ENCODE results near the gene ADAMTSL1. TPM values are rescaled to one million over a fixed set of nuclear protein-coding genes. Genes with fewer than 3 reads are reported as not detected.

The ADAMTSL1 gene
- polyA plus RNA-seq, 3 donors = 12.1 to 18.2 (median 14.2) TPM

- DNase-seq (ENCODE audit: extremely low read depth in 1 of 11, low read depth in 9 of 11, low spot score in 4 of 11) = no peak
Observed at GRCh38 chr9:18891946-18892670, 418.2 kb downstream of the ADAMTSL1 start.

DNA sequence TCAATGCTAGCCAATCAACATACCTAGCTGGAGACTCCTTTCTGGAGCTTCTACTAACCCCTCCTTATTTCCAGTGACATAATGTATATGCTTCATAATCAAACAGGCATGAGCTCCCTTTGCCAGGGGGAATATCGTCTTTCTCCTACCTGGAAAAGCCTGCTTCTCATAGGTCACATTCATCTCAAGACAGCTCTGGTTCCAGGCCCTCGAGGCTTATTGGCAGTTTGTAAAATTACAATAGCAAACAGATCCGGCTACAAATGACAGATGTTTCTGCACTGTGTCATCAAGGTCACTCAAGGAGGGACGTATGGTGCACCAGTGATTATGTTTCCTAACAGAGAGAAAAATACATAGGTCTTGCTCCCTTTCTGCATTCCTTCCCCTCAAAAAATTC lies 419.1 kb downstream of the ADAMTSL1 start:
- DNase-seq (ENCODE audit: extremely low read depth in 1 of 11, low read depth in 9 of 11, low spot score in 4 of 11) = no peak

GRCh38 chr9:18893491-18893890 lies 419.5 kb downstream of the ADAMTSL1 start:
- DNase-seq (ENCODE audit: extremely low read depth in 1 of 11, low read depth in 9 of 11, low spot score in 4 of 11) = no peak

- no peak for DNase-seq (ENCODE audit: extremely low read depth in 1 of 11, low read depth in 9 of 11, low spot score in 4 of 11)
Observed at GRCh38 chr9:18896004-18896403, 422.1 kb downstream of the ADAMTSL1 start.

DNA sequence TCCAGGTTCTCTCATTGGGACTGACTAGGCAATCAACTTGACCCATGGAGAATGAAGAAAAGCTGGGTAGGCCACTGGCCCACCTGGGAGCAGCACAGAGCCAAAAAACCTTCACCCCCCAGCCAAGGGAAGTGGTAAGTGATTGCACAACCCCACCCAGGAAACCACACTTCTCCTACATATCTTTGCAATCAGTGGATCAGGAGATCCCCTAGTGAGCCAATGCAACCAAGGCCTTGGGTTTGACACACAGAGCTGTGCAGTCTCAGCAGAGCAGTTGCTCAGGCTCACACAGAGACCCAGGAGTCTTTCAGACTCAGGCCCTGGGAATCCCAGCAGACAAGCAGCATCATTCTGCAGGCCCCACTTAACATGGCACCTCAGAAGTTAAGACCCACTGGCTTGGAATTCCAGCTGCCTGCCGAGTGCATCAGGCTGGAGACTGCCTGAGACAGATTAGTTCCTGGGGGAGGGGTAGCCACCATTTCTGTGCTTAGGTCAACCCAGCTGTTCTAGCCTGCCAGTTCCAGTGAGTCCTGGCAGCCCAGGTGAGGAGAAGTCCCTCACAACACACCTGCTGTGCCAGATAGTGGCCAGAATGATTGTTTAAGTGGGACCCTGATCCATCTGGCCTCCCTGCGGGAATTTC lies 422.7 kb downstream of the ADAMTSL1 start:
- no peak for DNase-seq (ENCODE audit: extremely low read depth in 1 of 11, low read depth in 9 of 11, low spot score in 4 of 11)

DNA sequence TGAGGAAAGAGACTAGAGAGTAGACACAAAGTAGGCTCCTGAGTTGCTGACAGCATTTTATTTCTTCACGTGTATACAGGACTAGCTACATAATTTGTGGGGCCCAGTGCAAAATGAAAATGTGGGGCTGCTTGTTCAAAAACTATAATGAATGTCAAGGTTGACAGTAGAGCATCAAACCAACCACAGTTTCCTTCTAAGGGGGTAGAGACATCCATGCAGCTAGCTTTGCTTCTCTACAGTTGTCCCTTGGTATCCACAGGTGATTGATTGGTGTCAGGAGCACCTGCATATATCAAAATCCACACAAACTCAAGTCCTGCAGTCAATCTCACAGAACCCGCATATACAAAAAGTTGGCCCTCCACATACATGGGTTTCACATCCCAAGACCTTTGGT lies 429.5 kb downstream of the ADAMTSL1 start:
- DNase-seq (ENCODE audit: extremely low read depth in 1 of 11, low read depth in 9 of 11, low spot score in 4 of 11) = no peak

DNA sequence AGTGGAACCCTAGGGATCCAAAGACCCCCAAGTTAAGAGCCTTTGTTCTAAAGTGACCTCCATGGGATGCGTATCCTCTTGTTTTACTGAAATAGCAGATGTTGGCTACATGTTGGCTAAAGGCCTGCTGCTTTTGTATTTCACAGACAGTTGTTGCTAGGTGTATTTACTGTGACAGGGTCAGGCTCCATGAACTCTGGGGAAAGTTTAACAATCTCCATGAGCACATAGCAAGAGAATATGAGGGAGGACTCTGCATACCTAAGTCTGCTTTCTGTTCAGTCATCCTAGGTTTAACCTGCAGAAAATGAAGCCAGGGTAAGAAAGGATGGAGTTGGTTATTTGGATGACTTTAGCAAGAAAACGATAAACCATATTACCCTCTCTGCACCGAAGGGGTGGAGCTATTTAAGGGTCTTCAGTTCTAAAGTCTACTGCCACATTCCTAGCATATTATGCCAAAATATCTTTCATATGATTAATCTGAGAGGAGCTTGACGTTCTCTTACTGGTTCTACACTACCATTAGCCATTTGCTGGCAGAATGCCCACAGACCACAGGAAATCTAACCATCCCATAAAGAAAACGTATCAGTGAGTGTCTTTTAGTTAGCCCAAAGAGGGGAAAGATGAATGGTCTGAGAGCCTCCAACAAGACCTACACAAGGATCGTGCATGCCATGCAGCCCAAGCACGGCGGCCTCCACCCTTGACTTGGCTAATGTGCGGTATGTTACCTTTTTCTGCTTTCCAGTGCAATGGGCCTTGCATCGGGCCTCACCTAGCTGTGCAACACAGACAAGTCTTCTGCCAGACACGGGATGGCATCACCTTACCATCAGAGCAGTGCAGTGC lies 431.3 kb downstream of the ADAMTSL1 start:
- DNase-seq (ENCODE audit: extremely low read depth in 1 of 11, low read depth in 9 of 11, low spot score in 4 of 11) = peak in 2 of 11 donors; percentile 15 to 17

- DNase-seq (ENCODE audit: extremely low read depth in 1 of 11, low read depth in 9 of 11, low spot score in 4 of 11) = no peak
Observed at GRCh38 chr9:18905883-18906629, 432.1 kb downstream of the ADAMTSL1 start.

DNA sequence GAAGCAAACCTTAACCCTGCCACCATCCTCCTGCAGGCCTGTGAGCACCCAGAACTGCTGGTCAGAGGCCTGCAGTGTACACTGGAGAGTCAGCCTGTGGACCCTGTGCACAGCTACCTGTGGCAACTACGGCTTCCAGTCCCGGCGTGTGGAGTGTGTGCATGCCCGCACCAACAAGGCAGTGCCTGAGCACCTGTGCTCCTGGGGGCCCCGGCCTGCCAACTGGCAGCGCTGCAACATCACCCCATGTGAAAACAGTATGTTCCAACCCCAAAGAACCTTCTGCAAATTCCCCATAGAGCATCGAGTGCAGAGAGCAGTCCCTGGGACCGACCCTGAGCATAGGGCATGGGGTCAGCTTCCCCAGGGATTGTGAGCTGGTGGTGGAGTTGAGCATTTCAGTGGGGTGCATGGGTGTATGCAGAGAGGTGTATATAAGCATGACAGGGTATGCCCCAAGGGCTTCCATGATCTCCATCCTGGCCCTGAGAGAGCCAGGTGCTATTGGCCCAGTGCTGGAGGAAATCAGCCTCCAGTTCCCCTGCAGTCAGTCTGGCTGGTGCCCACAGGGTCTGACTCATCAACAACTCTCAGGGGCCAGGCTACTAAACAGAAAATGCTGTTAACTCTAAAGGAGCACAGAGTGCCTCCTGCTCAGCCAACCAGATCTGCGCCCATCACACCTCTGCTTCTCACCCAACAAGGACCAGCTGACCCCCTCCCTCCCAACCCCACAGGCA lies 432.9 kb downstream of the ADAMTSL1 start:
- no peak for DNase-seq (ENCODE audit: extremely low read depth in 1 of 11, low read depth in 9 of 11, low spot score in 4 of 11)

GRCh38 chr9:18907927-18908625 lies 434.1 kb downstream of the ADAMTSL1 start:
- no peak for DNase-seq (ENCODE audit: extremely low read depth in 1 of 11, low read depth in 9 of 11, low spot score in 4 of 11)

- no peak for DNase-seq (ENCODE audit: extremely low read depth in 1 of 11, low read depth in 9 of 11, low spot score in 4 of 11)
Observed at GRCh38 chr9:18909140-18910018, 435.4 kb downstream of the ADAMTSL1 start.

- DNase-seq (ENCODE audit: extremely low read depth in 1 of 11, low read depth in 9 of 11, low spot score in 4 of 11) = no peak
Observed at GRCh38 chr9:18910435-18910834, 436.5 kb downstream of the ADAMTSL1 start.

GRCh38 chr9:18910916-18911315 lies 437.0 kb downstream of the ADAMTSL1 start:
- DNase-seq (ENCODE audit: extremely low read depth in 1 of 11, low read depth in 9 of 11, low spot score in 4 of 11) = no peak

DNA sequence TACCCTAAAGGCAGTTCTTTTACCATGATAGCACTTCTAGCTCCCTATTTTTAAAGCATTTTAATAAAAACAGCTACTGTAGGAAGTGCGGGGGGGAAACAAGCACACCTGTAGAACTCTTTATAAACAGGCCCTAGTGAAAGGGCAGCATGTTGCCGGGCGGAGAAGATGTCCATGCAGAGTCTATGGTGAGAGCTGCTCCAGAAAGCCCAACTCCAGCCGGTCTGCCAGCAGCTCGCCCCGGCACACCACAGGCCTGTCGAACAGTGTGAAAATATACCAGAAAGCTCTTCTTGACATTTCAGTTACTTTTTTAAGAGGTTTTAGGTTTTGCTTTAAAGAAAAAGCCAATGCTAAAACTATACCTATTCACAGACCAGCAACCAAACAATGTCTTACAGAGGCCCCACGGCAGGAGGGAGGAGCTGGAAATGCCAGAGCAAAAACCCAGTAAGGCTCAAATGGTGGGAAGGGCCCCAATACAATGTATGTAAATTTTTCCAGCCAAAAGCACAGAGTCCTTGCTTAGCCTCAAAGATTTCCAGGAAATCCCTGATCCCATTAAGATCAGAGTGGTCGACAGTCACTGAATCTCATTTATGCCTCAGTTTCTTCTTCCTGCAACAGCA lies 437.9 kb downstream of the ADAMTSL1 start:
- no peak for DNase-seq (ENCODE audit: extremely low read depth in 1 of 11, low read depth in 9 of 11, low spot score in 4 of 11)

DNA sequence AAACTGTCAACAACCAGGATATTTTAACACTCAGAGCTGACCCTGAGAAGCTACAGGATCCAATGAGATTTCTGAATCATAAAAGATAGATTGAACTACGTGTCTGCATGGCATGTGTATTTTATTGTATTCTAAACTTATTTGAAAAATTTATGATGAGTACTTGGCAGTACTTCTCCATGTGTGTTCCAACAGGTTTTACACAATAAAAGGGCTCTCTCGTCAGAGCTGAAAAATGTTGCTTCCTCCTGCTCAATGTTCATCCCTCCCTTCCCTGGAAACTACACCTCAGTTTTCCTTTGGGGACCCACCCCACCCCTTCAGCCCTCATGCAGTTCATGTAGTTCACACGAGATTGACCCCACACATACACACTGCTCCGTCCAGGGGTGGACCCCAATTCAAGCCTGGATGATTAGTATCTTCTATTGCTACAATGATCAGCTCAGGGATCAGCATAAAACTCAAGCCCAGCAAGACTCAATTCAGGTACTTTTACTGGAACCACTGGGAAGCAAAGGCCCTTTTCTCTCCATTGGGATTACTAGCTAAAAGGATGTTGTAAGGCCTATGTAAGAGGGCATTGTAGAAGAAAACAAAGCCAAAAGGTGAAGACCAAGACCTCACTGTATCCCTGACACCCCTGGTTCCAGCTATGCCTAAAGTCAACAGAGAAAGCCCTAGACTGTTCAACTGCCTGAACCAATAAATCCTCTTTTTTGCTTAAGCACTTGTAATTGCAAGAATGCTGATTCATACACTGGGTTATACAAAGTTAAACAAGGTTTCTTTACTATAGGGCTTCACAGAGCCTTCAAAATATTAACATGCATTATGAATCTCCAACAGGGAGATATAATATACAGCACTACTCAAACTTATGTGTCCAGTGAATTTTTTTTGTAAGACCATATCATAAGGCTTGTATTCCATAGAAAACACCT lies 446.5 kb downstream of the ADAMTSL1 start:
- no peak for DNase-seq (ENCODE audit: extremely low read depth in 1 of 11, low read depth in 9 of 11, low spot score in 4 of 11)
